ENCODE results near the gene TRIM3. TPM values are rescaled to one million over a fixed set of nuclear protein-coding genes. Genes with fewer than 3 reads are reported as not detected.

Gene TRIM3
- total RNA-seq, 1 experiment from 2014 or later: 20.3 TPM

- DNase-seq: no peak
- ChIA-PET CTCF (no interaction called here), POLR2A (ENCODE audit: unreplicated experiment) (no interaction called here)
- H2AFZ ChIP-seq (ENCODE audit: low read length): peak overlapping the region; percentile 97; the same call in 1 of the 2 replicates
- no peak overlapping the region for H3K27ac ChIP-seq (ENCODE audit: low read length)
- peaks cover 4% of the 10 kb centered on the region; the same call in 1 of the 2 replicates for H3K4me1 ChIP-seq (ENCODE audit: insufficient read depth, low read length)
- TF ChIP-seq CTCF (conservative IDR thresholded peaks at IDR 0.05; ENCODE audit: low read depth, low read length) (no peak), EZH2 (IDR thresholded peaks at IDR 0.05; ENCODE audit: low read length, unreplicated experiment) (no peak), EZH2phosphoT487 (IDR thresholded peaks at IDR 0.05; ENCODE audit: borderline replicate concordance, low read length) (no peak)
- no peaks in the 10 kb centered on the region for H3K9me3 ChIP-seq (ENCODE audit: low read length)
- BruUV-seq (replicated peaks): no TSS peak
- no peaks in the 10 kb centered on the region for H3F3A ChIP-seq (ENCODE audit: low read length, unreplicated experiment)
- no peak overlapping the region for H3K9ac ChIP-seq (ENCODE audit: low read length)
- no peaks in the 10 kb centered on the region for H3K27me3 ChIP-seq (ENCODE audit: low read length)
- no peaks in the 10 kb centered on the region for H4K20me1 ChIP-seq (ENCODE audit: low read length)
- H3K9me2 ChIP-seq (replicated peaks; ENCODE audit: low read length): no peaks in the 10 kb centered on the region
- intact Hi-C loops (cut with micrococcal nuclease): loop anchor here (2.0 kb wide), 1 partner anchor 27 kb away; the partner anchor contains the start of gene SMPD1
- peak overlapping the region; percentile 90 for H3K4me3 ChIP-seq (ENCODE audit: low read length)
- peak overlapping the region; percentile 86 for H3K4me2 ChIP-seq (ENCODE audit: low read length)
- peak; percentile 23; the same call in 1 of the 2 replicates for ATAC-seq
- no peaks in the 10 kb centered on the region for H3K79me2 ChIP-seq (ENCODE audit: low read length)
- no peaks in the 10 kb centered on the region for H3K36me3 ChIP-seq (ENCODE audit: low read depth, low read length)
Observed at GRCh38 chr11:6417907-6418556, 55.7 kb downstream of the TRIM3 start.

GRCh38 chr11:6415797-6416196, 57.9 kb downstream of the TRIM3 start:
- Histone ChIP-seq H3K36me3 (ENCODE audit: low read depth, low read length) (no peaks in the 10 kb centered on the region), H3K4me3 (ENCODE audit: low read length) (no peak overlapping the region), H3F3A (ENCODE audit: low read length, unreplicated experiment) (no peaks in the 10 kb centered on the region), H3K9me2 (replicated peaks; ENCODE audit: low read length) (no peaks in the 10 kb centered on the region), H3K27me3 (ENCODE audit: low read length) (no peaks in the 10 kb centered on the region), H3K4me1 (ENCODE audit: insufficient read depth, low read length) (peaks cover 4% of the 10 kb centered on the region; the same call in 1 of the 2 replicates), H3K79me2 (ENCODE audit: low read length) (no peaks in the 10 kb centered on the region), H2AFZ (ENCODE audit: low read length) (no peak overlapping the region), H4K20me1 (ENCODE audit: low read length) (no peaks in the 10 kb centered on the region), H3K27ac (ENCODE audit: low read length) (no peak overlapping the region), H3K9me3 (ENCODE audit: low read length) (no peaks in the 10 kb centered on the region), H3K9ac (ENCODE audit: low read length) (no peak overlapping the region), H3K4me2 (ENCODE audit: low read length) (no peak overlapping the region)
- no TSS peak for BruUV-seq (replicated peaks)
- DNase-seq: no peak
- ChIA-PET POLR2A (ENCODE audit: unreplicated experiment) (no interaction called here), CTCF (no interaction called here)
- intact Hi-C loops (cut with micrococcal nuclease): no loop called here
- TF ChIP-seq EZH2 (IDR thresholded peaks at IDR 0.05; ENCODE audit: low read length, unreplicated experiment): no peak
- no peak for TF ChIP-seq EZH2phosphoT487 (IDR thresholded peaks at IDR 0.05; ENCODE audit: borderline replicate concordance, low read length)
- no peak for TF ChIP-seq CTCF (conservative IDR thresholded peaks at IDR 0.05; ENCODE audit: low read depth, low read length)
- no peak for ATAC-seq

GRCh38 chr11:6414874-6415328, 58.8 kb downstream of the TRIM3 start:
- no peak overlapping the region for H2AFZ ChIP-seq (ENCODE audit: low read length)
- POLR2A ChIA-PET (ENCODE audit: unreplicated experiment): no interaction called here
- ATAC-seq (no peak), DNase-seq (no peak)
- H3K36me3 ChIP-seq (ENCODE audit: low read depth, low read length): no peaks in the 10 kb centered on the region
- intact Hi-C loops (cut with micrococcal nuclease): no loop called here
- H3K9me2 ChIP-seq (replicated peaks; ENCODE audit: low read length): no peaks in the 10 kb centered on the region
- no peak overlapping the region for H3K4me3 ChIP-seq (ENCODE audit: low read length)
- no peaks in the 10 kb centered on the region for H3K27me3 ChIP-seq (ENCODE audit: low read length)
- CTCF ChIA-PET: no interaction called here
- peaks cover 4% of the 10 kb centered on the region; the same call in 1 of the 2 replicates for H3K4me1 ChIP-seq (ENCODE audit: insufficient read depth, low read length)
- no peaks in the 10 kb centered on the region for H4K20me1 ChIP-seq (ENCODE audit: low read length)
- no peaks in the 10 kb centered on the region for H3K79me2 ChIP-seq (ENCODE audit: low read length)
- no peaks in the 10 kb centered on the region for H3F3A ChIP-seq (ENCODE audit: low read length, unreplicated experiment)
- no peak overlapping the region for H3K27ac ChIP-seq (ENCODE audit: low read length)
- TF ChIP-seq EZH2 (IDR thresholded peaks at IDR 0.05; ENCODE audit: low read length, unreplicated experiment) (no peak), CTCF (conservative IDR thresholded peaks at IDR 0.05; ENCODE audit: low read depth, low read length) (no peak), EZH2phosphoT487 (IDR thresholded peaks at IDR 0.05; ENCODE audit: borderline replicate concordance, low read length) (no peak)
- no peaks in the 10 kb centered on the region for H3K9me3 ChIP-seq (ENCODE audit: low read length)
- H3K9ac ChIP-seq (ENCODE audit: low read length): no peak overlapping the region
- no TSS peak for BruUV-seq (replicated peaks)
- H3K4me2 ChIP-seq (ENCODE audit: low read length): no peak overlapping the region

Measured in PC-3 (cell line).